ENCODE results near the gene WNT7B.

The WNT7B gene

DNA sequence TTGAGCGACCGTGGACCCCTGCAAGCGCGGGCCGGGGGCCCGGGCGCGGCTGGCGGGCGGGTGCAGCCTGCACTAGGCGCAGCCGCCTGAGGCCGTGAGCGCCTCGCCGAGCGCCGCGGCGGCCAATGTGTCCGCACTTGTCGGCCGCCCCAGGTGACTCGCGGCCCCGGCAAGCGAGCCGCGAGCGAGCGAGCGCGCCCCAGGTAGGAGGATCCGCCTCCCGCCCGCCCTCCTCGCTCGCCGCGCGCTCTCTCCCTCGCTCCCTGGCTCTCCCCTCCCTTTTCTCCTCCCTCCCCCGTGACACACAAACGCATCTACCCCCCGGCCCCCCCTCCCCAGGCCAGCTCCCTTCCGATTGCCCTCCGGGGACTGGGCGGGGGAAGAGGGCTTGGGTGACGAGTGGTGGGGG is at the start of gene WNT7B:
Gene WNT7B, minus strand, starts transcription at position 160 of the 409 bp plus-strand sequence. CDS start 408 bp downstream, outside the sequence.
- DNase-seq: peak; percentile 86

DNA sequence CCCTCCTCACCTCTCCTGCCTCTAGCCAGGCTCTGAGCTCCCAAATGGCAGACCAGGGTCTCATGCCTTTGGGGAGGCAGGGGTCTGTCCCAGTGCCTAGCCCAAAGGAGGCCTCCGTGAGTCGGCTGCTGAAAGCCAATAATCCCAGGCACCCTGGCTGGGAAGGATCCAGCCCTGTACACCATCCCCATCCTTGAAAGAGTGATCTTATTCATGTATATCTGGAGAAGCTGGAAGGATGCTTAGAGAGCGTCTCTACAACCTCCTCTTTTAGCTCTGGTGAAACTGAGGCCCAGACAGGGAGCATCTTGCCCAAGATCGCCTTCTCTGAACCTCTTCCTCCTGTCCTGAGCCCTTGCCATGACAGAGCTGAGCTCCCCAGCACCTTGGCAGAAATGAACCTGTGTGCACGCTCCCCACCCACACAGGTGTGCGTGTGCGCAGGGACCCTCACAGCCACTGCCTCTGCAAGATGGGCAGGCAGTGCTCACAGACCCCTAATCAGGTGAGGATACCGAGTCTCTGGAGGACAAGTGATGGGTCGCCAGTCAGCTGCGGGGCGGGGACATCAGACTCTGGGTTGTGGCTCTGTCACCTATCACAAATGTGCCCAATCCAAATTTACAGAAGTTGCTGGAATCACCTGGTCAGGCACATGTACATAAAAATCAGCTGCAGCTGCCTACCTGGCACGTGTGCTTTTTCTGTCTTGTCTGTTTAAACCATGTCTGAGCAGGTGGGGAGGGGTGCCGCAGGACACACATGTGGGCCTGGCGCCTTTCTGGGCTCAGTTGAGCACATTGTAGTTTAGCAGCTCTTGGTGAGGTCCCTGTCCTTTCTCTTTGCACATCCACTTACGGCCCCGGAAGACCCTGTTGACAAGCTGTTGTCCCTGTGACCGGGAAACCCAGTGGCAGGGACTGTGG is 49.3 kb upstream of the WNT7B start:
- no peak for DNase-seq

DNA sequence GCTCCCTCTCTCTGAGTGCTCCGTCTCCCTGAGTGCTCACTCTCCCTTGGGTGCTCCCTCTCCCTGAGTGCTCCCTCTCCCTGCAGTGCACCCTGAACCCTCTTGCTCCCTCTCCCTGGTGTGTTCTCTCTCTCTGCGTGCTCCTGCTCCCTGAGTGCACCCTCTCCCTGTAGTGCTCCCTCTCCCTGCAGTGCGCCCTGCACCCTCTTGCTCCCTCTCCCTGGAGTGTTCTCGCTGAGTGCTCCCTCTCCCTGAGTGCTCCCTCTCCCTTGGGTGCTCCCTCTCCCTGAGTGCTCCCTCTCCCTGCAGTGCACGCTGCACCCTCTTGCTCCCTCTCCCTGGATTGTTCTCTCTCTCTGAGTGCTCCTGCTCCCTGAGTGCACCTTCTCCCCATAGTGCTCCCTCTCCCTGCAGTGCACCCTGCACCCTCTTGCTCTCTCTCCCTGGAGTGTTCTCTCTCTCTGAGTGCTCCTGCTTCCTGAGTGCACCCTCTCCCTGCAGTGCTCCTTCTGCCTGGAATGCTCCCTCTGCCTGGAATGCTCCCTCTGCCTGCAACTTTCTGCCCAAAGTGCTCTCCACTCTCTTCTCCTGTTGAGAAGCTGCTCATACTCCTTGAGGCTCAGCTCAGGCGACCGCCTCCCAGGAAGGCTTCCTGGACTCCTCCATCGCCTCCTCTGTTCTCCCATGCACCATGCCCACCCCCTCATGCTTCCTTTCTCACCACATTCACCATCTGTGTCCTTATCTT is 48.4 kb upstream of the WNT7B start:
- DNase-seq: no peak

DNA sequence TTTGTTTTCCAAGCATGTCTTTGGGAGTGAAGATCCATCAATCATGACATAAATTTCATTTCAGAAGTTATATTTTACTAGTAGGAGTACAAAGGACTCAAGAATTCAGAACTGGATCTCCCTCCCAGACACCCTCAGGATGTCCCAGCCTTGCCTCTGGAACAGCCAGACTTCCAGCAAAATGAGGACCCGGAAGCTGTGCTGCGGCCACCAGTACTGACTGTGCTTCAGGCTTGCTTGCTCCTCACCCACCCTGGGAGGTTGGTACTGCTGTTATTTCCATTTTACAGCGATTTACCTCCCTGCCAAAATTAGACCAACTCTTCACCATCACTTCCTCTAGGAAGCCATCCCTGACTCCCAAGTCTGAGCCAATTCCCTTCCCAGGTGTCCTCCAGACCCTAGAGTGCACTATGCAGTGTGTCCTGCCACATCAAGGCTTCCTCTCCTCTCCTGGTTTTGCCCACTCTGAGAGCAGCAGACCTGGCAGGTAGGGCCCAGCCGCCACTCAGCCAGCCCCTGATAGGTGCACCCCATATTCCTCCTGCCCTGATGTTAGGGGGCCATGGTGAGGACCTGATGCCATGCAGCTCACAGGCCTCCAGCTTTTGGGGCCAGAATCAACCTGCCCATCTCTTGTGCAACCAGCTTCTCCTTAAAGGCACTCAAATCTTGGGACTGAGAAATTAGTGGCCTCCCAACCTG is 47.3 kb upstream of the WNT7B start:
- no peak for DNase-seq

DNA sequence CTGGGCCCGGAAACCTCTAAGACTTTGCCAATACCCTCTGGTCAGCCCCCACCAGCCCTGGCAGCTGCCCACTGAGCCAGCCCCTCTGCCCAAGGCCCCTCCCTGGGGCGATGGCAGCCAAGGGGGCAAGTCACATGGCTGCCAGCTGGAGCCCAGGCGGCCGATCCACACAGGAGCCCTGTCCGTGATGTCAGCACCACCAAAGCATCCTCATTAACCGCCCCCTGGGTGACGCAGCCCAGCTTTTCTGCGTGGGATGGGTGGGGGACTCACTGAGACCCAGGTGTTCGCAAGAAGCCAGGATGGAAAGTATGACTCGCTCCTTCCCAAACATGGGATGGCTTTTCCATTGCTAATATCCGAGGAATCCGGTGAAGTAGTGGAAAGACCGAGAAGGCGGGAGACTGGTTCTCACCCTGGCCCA is 46.6 kb upstream of the WNT7B start:
- no peak for DNase-seq

DNA sequence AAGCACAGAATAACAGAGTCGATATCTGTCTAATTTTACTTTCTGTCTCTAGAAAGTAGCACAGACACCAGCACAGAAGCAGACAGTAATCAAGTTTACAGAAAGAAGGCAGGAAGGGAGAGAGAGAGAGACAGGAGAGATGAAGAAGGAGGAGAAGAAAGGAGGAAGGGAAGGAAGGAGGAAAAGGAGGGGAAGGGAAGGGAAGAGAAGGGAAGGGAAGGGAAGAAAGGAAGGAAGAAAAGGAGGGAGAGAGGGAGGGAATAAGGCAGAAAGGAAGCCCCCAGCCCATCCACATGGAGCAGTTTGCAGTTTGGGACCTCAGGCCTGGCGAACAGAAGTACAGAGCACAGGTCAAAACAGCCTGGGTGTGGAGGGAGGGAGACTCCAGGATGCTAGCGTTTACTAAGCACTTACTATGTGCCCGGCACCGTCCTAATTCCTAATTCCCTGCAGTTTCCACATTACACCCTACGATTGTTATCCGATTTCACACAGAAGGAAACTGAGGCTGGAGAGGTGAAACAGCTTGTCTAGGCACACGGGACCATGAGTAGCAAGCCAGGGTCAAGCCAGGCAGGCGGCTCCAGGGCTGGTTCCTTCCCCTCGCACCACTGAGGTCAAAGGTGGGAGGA is 46.0 kb upstream of the WNT7B start:
- no peak for DNase-seq

DNA sequence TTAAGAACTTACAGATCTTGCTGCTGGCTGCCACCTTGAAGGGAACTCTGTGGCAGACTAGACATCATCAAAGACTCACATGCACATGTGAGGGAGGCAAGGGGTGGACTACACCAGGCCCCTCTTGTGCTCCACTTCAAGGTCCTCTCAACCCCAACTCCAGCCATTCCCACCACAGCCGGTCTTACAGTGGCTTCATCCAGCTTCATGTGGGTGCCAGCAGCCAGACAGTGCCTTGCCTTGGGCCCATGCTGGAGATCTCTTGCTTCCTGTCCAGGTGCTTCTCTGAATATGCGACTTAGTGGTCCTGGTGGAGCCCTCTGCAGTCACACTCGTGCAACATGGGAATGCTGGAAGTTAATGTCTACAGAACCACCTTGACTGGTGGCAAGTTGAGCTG is 44.6 kb upstream of the WNT7B start:
- no peak for DNase-seq

DNA sequence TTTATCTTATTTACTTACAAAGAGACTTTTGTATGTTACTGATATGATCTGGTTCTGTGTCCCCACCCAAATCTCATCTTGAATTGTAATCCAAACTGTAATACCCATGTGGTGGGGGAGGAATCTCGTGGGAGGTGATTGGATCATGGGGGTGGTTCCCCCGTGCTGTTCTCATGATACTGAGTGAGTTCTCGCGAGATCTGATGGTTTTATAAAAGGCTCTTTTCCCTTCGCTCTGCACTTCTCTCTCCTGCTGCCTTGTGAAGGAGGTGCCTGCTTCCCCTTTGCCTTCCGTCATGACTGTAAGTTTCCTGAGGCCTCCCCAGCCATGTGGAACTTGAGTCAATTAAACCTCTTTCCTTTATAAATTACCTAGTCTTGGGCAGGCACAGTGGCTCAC is 42.4 kb upstream of the WNT7B start:
- no peak for DNase-seq

DNA sequence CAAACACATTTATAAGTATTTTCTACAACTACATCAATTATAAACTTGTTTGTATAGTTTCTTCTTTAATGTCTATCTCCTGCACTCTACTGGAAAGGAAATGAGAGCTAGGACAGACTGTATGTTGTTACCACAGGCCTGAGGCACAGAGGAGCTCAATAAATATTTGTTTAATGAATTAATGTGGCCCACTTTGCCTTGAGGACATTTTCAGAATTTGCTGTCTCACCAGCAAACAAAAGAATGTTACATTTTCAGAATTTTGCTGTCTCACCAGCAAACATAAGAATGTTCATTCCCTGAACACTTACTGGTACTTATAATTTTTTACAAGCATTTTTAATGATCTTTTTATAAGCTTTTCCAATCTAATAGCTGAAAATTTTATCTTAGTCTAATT is 41.9 kb upstream of the WNT7B start:
- no peak for DNase-seq

DNA sequence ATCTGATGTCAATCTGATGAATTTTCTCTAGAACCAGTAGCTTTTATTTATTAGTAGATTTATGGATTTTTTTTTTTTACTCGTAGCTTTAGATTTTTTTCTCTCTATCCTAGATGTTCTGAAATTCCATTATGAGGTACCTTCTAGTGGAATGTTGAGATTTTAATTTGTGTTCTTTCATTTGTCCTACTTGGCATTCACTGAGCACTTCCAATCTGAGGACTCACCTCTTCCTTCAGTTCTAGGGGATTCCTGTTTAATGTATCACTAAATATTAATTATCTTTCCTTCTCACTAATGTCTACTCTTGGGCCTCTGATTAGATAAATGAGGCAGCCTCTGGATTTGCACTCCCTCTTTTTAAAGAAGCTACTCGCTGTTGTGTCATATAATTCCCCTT is 40.2 kb upstream of the WNT7B start:
- no peak for DNase-seq

DNA sequence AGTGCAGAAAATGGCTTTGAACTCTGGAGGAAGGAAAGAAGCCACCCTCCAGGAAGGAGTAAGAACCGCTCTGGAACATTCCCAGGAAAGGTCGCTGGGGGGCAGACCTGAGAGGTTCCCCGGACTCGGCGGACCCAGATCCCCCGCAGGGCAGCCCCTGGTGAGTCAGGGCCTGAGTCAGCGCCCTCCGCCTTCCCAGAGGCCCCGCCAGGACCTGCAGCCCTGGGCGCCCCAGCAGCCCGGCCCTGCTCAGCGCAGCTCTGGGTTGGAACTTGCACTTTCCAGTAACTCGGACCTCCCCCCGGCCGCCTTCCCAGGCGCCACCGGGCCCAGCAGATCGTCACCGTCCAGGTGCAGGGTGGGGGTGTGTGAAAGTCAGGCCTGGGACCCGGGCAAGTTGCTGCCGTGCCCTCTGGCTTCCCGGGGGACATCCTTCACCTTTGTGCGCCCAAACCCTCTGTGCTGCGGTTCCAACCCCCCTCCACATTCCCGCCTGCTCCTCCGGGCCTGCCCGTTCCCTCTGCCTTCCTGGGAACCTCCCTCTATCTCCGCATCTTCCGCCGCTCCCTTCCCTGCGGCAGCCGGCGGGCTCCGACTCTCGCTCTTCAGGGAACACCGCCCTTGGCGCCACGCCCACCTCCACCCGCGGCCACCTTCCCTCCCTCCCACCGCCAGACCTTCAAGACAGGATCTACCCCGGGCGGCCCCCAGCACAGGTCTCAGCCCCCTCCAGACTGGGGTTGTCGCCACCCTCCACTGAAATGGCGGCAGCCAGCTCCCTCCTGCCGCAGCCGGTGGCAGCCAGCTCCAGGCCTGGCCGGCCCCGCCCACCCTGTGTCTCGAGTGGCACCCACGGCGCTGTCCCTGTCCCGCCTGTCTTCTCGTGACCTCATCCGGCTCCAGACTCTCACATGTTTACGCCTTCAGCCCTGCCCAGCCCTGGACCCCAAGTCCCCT is 36.8 kb upstream of the WNT7B start:
- DNase-seq: peak; percentile 83

DNA sequence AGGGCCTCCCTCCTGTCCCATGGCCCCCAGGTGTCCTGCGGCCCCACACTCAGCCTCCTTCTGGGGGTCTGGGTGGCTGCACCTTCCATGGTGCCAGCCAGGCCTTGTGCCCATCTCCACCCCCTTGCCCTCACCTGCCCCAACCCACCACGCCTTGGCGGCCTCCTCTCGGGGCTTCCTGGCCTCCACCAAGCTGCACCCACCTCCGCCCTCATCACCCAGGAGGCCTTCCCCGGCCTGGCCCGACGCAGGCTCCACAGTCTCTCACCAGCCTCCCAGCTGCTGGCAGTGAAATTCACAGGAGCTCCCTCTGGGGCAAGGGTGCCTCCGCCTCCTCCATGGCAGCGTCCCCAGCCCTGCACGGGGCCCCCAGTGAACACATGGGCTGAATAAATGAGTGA is 35.9 kb upstream of the WNT7B start:
- DNase-seq: no peak

DNA sequence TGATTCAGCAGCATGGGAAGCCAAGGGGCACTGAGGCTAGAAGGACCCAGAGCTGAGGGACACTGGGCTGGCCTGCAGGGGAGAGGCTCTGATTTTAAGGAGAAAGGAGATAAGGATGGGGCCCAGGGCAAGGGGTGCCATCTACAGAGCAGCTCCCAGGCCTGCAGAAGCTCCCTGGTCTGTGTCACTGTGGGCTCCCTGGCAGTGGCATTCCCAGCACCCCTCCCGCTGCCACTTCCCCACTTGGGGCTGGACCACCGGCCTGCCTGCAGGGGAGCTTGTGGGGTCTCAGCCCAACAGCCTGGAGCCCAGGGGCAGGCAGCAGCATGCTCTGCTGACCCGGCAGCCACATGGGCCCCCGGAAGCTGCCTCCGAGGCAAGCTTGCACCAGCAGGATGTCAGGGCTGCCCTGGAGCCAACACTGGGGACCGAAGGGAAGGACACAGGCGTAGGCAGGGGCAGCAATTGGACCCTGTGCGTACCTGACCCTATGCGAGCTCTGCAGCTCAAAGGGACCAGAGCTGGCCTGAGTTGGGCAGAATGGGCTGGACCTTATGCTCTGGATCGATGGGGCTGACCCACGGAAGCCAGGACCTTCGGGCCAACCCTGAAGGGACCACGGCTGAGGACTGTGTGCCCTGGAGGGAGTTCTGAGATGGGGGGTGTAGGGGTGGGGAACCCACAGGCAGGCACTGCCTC is 35.4 kb upstream of the WNT7B start:
- no peak for DNase-seq

DNA sequence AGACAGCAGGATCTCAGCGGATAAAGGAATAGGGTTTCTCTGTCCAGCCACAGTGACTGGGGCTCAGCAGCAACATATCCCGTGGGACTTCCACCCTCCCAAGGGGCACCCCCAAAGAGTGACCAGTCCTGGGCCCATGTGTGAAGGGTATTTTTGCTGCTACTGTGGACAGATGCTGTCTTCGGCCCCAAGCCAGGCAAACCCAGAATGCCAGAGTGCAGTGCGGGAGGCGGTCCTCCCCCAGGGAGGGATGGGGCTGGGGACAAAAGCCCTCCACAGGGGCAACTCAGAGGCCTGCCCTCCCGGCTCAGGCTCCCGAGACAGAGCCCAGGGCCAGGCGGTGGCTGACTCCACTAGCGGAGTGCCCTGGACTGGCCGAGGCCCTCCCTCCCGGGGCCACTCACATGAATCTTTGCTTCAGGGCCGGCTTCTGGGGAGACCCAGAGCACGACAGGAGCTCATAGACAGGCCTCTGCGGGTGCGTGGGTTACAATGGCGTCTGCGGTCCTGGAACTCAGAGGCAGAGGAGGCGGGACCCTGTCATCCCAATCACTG is 34.7 kb upstream of the WNT7B start:
- DNase-seq: no peak

DNA sequence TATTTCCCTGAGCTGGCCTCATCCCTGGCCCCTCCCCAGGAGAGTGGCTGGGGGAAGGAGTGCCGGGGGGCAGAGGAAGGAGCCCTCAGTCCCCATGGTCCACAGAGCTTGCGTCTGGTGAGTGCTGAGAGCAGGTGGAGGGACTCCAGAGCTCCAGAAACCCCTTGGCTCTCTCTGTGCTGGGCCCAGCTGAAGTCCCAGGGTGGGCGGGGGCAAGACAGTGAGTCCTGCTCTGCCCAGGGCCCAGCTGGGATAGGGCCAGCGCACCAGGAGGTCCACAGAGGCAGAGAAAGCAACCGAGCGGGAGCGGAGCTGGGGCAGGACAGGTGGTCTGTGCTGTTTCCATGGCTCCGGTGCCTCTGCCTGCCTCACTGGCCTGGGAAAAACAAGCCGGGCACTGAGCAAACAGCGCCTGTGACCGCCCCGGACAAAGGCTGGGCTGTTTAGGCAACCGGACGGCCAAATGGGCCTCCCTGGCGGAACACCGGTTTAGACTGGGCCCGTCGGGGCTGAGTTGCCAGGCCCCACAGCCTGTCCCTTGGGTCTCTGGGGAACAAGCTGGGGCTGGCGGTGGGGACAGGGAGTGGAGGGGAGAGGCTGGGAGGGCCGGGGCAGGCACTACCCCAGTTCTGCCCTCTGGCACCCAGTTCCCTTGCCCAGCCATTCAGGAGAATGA is 34.1 kb upstream of the WNT7B start:
- DNase-seq: peak; percentile 9

DNA sequence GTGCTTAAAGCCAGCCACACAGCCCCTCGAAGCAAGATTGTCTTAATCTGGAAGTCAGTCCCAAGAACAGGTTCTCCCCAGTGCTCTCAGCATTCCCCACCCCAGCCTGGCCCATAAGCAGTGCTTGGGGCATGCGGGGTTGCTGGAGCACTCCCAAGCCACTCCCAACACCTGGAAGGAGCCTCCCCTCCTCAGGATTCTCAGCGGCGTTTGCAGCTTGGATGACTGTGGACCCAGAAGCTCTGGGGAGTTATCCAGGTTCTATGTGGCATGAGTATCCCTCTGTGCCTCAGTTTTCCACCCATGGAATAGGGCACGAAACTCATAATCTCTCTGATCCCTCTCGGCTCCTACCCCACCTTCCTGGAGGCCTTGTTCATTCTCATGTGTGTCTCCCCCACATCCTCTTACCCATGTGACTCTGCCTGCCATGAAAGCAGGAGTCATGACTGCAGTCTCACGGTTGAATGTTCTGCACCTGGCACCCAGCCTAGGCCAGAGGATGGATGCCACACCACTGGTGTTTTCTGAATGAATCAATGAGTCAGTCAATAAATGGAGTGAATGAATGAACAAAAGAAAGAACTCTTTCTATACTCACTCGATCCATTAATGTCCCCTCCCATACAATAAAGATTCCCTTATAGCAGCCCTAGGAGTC is 33.4 kb upstream of the WNT7B start:
- DNase-seq: peak; percentile 38

DNA sequence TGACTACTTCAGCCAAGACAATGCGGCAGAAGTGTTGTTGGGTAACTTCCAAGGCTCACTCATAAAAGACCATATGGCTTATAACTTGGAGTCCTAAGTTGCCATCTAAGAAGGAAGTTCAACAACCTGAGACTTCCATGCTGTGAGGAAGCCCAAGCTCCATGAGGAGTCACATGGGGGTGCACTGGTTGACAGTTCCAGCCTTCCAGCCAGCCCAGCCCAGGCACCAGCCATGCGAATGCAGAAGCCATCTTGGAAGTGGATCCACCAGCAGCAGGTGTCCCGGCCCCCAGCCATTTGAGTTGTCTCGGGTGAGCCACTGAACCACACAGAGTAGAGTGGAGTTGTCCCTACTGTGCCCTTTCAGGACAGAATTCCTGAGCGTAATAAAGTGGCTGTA is 32.8 kb upstream of the WNT7B start:
- DNase-seq: no peak

DNA sequence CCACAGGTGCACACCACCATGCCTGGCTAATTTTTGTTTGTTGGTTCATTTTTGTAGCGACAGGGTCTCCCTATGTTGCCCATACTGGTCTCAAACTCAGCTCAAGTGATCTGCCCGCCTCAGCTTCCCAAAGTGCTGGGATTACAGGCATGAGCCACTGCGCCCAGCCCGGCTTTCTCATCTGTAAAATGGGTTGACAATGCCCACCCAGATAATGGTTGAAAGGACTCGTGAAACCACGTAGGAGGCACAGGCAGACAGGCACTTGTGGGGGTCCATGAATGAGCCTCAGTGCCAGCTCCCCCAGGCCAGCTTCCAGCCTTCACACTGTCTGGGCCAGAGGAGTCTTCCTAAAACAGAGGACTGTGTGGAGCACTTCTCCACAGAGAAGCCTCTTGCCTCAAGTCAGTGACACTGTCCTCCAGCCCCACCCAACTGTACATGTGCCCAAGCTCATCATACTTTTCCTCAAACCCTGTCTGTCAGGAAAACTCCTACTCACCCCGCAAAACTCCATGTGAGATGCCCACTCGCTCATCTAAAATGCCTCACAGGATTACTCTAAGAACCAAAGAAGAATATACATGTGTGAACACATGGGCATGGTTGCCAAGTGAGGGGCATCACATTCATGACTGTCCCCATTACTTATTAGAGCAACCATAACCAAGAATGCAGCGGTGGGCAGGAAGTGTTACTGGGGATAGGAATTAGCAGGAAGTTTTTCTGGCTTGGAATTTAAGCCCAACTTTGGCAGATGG is 32.1 kb upstream of the WNT7B start:
- DNase-seq: no peak

DNA sequence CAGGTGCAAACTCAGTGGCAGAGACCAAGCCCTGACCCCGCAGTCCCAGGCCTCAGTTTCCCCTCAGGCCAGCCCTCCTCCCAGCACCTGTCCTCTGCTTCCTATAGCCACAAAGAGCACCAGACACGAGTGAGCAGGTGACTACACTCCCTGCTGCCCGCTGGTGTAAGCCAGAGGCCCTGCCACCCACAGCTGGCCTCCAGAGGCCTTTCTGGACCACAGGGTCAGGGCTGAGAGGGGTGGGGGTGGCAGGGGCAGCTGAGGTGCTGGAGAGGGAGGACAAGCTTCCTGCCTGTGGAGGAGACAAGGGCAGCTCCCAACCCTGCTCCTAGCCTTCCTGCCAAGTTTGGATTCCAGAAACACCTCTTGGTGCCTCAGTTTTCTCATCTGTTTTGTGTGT is 31.3 kb upstream of the WNT7B start:
- DNase-seq: no peak

Measured in NCI-H345 (cell line).